Activated T-cell treated with anti-CD3 and anti-CD28 coated beads for 24 hours (primary cell): ENCODE data around the gene TBC1D8.

Source experiments
- DNase-seq: peaks from one replicate; pipeline ENCODE4 v3.0.0-alpha.2; 2020; ENCODE audit warnings: low read depth

Gene TBC1D8

DNA sequence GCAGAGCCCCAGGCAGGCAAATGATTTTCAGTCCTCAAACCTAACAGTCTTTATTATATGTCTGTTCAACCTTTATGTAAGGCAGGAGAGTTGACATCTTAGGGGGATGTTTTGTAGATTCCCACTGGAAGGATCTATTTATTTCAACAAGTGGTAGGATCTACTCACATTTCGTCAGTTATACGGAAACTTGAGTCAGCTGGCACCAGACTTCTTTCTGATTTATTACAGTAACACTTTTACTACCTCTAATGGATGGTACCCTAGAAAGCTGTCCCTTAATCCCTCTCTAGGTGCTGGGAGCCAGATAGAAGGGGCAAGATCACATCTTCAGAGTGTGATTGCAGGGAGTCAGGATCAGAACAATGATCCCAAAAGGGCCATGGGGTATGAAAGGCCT lies 151.2 kb downstream of the TBC1D8 start:
- DNase-seq: no peak

- no peak for DNase-seq
Measured at GRCh38 chr2:100998235-100998573, 153.0 kb downstream of the TBC1D8 start.

DNA sequence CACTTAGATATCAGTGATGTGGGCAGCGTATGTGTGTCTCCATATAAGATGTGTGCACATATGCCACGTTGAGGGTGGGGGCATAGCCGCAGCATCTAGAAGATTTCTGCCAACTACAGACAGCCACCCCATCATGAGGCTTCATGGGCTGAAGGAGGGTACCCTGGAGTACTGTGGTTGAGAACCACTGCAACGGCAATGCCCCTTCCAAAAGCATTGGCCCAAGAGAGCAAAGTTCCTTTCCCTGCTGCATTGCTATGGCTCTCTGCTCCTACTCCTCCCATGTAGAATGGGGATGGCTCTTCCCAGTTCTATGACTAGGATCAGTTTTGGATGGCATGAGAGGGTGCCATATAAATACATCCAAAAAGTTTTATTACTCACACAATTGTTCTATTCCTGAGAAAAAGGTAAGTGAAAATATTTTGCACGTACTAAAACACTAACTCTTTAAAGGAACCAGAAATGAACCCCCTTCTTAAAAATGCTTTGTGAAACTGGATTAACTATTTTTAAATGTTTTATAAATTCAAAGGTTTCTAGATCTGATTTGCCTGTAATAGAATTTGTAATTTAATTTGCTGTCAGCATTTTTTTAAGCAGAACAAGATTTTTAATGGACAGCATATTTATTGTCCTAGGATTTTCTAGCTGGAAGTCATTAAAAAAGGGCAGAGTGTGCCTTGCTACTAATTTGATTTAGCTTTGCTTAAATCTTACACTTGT lies 153.5 kb downstream of the TBC1D8 start:
- DNase-seq: no peak

DNA sequence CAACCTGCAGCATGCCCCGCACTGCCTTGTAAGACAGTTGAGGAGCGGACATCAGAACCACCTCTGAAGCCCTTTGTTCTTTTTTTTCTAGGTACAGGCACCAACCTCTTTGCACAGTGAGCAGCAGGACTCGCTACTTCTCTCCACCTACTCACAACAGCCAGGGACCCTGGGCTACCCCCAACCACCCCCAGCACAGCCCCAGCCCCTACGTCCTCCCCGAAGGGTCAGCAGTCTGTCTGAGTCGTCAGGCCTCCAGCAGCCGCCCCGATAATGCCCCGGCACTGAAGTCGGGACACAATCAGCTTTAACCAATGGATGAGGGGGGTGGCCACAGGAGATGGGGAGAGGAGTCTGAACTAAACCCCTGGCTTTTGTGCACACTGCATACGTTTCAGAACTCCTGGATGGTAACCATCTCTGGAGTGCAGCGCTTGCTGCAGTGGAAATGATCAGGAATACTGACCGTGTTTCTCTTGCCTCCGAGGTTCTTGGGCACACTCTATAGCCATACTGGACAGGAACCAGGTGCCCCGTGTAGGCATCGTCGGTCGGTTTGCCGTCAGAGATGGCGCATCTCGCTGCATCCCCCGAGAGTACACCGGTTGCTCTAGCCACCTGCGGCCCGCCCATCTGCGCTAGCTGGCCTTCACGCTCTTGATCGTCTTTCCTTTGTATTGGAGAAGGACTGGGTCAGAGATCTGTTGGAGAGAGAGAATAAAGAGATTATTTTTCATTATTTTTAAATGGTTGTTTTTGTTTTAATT lies 155.7 kb downstream of the TBC1D8 start:
- DNase-seq: no peak

GRCh38 chr2:100993294-100993693 lies 157.9 kb downstream of the TBC1D8 start:
- no peak for DNase-seq

DNA sequence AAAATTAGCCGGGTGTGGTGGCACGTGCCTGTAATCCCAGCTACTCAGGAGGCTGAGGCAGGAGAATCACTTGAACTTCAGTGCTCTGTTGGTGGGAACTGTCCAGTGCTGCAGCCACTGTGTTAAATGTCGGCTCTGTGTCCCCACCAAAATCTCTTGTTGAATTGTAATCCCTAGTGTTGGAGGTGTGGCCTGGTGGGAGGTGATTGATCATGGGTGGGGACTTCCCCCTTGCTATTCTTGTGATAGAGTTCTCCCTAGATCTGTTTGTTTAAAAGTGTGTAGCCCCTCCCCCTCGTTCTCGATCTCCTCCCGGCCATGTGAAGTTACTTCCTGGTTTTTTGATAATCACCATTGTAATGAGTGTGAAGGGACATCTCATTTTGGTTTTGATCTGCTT lies 158.9 kb downstream of the TBC1D8 start:
- DNase-seq: no peak

DNA sequence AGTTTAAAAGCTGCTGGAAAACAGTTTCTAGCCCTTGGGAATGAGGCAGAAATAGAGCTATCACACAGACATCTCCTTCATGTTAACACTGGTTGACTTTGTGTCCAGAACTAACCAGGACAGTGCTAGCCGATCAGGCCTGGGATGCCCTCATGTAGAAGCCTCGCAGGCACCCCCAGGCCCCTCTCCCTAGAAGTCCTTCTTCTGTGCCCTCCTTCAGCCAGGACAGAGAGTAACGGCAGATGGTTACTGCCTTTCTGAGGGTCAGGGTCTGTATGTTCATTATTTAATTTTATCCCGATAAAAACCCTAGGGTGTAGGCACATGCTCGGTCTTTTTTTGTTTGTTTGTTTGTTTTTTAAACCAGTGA lies 159.8 kb downstream of the TBC1D8 start:
- no peak for DNase-seq

DNA sequence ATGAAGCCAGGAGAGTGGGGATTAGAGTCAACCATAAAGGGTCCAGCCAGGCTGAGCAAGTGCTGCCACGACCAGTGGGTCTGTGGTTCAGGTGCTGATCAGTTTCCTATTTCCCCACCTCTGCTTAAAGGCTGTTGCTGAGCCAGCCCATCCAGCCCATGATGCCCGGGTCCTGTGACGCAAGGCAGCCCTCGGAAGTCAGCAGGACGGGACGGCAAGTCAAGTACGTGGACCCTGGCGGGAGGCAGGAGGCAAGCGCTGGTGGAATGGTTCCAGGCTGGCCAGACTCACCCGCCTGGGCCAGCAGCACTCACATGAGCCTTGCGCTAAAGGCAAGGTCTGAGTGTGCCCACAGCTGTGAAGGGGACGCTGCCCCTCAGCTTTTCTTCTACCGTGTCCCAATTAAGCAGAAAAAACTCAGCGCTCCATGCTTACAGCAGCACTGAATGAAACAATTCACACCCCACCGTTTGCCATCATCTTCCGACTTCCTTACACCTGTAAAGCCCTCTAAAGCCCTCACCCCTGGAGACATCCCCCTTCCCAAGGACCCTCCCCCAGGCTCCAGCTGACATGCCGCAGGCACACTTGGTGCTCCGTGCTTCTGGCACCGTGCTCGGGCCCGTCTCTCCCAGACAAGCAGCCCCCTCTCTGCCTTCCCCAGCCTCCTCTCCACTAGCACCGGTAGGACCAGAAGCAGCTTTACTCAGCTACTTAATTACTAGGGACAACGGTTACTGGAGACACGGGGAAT lies 160.4 kb downstream of the TBC1D8 start:
- DNase-seq: no peak

GRCh38 chr2:100990166-100990565 lies 161.0 kb downstream of the TBC1D8 start:
- no peak for DNase-seq

DNA sequence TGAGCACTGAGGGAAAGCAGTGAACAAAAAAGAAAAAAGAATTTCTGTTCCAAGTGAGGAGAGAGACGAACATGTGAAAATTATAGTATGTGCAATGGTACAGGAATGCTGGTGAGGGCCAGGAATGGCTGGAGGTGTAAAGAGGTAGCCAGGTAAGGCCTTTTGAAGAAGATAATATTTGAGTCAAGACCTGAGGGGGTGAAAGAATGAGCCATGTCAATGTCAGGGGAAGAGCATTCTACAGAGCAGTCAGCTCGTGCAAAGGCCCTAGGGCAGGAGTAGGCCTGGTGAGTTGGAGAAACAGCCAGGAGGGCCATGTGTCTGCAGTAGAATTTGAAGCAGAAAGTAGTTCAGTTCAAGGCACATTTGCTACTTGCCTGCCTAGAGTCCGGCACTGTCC lies 161.5 kb downstream of the TBC1D8 start:
- no peak for DNase-seq

DNA sequence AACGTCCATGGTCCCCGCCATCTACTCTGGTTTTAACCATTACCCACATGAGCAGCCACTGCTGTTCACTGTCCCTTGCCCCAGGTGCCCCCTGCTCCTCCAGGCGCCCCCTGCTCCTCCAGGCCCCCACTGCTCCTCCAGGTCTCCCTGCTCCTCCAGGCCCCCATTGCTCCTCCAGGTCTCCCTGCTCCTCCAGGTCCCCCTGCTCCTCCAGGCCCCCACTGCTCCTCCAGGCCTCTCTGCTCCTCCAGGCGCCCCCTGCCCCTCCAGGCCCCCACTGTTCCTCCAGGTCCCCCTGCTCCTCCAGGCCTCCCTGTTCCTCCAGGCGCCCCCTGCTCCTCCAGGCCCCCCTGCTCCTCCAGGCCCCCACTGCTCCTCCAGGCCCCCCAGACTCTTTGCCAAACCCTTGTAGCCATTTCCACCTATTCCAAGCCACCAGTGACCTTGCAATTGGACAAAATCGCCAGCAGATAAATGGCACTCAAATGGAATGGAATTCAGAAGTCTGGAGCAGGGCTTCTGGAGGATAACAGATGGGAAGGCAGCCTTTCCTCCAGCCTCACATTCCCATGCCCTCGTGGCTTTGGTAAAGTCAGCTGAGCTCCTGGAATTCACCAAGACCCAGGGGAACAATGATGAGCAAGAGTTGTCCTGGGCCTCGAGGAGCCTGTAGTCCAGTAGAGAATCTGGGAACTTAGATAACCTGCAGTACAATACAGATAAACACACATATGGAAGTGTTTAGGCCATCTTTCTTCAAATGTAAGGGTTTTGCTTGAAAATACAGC lies 162.4 kb downstream of the TBC1D8 start:
- no peak for DNase-seq

DNA sequence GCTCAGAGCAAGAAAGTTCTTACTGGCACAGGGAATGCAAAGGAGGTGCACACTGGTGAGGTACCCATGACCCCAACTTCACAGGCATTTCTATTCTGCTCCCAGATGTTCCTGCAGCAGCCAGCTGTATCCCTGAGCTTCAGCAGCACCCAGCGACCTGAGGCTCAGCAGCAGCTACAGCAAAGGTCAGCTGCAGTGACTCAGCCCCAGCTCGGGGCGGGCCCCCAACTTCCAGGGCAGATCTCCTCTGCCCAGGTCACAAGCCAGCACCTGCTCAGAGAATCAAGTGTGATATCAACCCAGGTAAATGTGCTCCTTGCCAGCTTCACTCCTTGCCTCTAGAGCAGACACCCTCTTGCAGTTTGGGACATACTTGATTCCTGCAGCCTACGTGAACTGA lies 163.2 kb downstream of the TBC1D8 start:
- DNase-seq: no peak

GRCh38 chr2:100987536-100987935 lies 163.6 kb downstream of the TBC1D8 start:
- DNase-seq: no peak

DNA sequence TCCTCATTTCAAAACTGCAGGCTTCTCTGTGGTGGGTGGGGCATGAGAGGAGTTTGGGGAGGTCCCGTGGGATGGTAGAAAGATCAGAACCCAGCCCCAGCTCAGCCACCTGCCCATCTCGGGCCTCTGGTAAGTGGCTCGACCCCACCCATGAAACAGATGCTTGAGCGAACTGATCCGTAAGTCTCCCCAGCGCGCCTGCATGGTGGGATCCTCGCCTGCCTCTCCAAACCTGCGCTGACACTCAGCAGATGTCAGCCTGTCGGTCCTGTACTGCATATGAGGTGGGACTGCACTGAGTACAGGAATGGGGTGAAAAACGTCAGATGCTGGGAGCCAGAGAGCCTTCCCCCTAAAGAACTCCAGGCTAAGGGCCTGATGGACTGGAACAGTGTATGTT lies 165.0 kb downstream of the TBC1D8 start:
- DNase-seq: no peak

GRCh38 chr2:100984892-100985307 lies 166.3 kb downstream of the TBC1D8 start:
- peak; percentile 60 for DNase-seq

DNA sequence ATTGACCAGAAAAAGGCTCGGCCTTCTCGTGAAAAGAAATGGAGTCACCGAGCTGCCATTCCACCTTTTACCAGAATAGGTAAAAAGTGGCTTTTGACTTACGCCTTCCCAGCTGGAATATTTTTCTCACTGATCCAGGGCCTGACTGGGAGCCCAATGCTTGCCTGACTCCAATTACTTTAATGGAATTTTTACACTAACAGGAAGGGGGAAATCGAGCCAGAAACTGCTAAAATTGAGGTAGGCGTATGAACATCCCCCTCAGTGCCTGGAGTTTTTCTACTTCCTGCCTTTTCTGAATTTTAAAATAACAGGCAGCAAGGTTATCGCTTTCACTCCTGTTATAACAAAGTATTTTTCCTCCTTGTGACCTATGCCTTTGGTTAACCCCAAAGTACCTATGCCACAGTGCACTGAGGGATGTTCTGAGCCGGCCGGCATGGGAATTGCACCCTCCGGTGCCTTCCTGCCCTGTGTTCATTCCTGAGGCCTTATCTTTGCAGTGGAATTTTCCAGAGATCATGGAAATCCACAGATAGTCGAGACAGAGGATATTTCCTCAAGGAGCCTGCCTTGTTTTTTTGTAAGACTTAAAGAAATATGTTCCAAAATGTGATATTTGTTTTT lies 167.4 kb downstream of the TBC1D8 start:
- DNase-seq: no peak

DNA sequence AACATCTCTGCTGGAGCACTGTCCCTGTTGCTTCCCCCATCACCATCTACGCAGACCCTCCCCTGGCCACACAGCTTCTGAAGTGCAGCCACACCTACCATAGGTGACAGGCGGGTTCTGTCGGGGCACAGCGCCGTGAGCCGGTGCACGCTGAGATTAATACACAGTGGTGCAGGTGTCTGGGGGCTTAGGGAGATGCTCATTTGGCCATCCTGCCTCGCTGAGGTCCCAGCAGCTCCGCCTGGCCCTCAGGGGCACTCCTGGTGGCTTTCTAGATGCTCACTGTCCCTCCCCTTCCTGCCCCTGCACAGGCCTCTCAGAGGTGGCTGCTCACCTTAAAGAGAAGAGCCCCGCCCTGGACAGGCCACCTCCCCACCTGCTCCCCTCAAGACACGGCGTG lies 168.0 kb downstream of the TBC1D8 start:
- no peak for DNase-seq

- DNase-seq: no peak
Measured at GRCh38 chr2:100982431-100982861, 168.7 kb downstream of the TBC1D8 start.

DNA sequence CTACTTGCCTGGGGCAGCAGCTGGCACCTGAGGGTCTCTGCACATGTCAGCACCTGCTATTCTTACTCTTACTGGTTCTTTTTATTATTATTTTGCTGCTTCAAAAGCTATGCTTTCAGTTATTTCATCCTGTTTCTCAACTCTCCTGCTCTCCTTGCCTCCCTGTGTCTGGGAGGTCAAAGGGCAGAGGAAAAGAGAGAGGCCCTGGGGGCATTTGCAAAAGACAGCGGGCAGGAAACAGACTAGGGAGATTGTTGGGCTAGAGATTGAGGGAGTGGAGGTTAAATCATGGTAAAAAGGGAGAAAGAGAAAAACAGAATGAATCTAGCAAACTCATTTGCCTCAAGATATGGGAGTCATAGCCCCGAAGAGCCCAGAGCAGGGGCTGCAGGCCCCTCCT lies 170.2 kb downstream of the TBC1D8 start:
- no peak for DNase-seq

GRCh38 chr2:100980046-100980445 lies 171.1 kb downstream of the TBC1D8 start:
- no peak for DNase-seq

DNA sequence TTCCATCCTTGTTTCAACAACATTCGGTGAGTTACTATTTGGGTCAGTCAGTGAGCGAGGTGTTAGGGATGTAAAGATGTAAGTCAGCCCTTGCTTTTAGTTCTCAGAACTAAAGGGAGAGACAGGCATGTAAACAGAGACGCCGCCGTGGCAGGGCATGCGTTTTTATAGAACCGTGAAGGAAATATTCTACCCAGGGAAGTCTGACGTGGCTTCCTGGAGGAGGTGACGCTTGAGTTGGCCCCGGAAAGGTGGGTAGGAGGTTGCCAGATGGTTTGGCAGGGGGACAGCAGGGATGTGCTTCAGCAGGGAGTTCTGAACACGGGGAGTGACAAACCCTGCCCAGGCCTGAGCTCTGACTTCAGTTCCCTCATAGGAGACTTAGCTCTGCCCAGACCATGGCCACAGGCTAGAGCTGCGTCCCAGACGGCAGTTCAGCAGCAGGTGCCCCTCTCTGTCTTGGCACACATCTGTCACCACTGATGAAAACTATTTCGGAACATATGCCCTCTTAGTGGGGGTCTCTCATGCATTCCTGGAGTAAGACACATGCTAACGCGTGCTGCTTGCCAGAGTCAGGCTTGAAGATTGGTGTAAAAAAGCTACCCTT lies 172.5 kb downstream of the TBC1D8 start:
- DNase-seq: no peak
